Tibial artery (tissue), 4 donors: ENCODE data around the gene MYCBP.
"Not testable (repeated sequence)": the region's sequence is repeated elsewhere in the genome, so short reads cannot be mapped to it uniquely, and the experiment has no call there.

Experiments
- DNase-seq, 2 donors: peaks; one replicate each; pipeline ENCODE4 v3.0.0-alpha.2; 2019
- H3K27ac ChIP-seq, 2 donors: fragments of 200-600 bp; sonication (generic) in 1 of 2; 1 replicate in 1 of 2; 2 replicates in 1 of 2; pipeline ENCODE4 v1.5.1; 2018 to 2019; ENCODE audit warnings: mild to moderate bottlenecking in 1 of 2
- H3K27me3 ChIP-seq, 2 donors: fragments of 200-600 bp; sonication (generic) in 1 of 2; one replicate each; pipeline versions ENCODE4 v1.5.1 to v1.6.0; 2016 to 2019
- H3K36me3 ChIP-seq, 3 donors: fragments of 200-600 bp; sonication (generic) in 2 of 3; one replicate each; pipeline ENCODE4 v1.5.1; 2016 to 2019; ENCODE audit warnings: mild to moderate bottlenecking in 2 of 3
- H3K4me1 ChIP-seq, 4 donors: fragments of 200-600 bp; sonication (generic) in 2 of 4; 1 replicate in 3 of 4; 2 replicates in 1 of 4; pipeline ENCODE4 v1.5.1; 2016 to 2019
- H3K4me3 ChIP-seq, 2 donors: fragments of 200-600 bp; sonication (generic) in 1 of 2; 1 replicate in 1 of 2; 2 replicates in 1 of 2; pipeline ENCODE4 v1.5.1; 2018 to 2019; ENCODE audit warnings: mild to moderate bottlenecking in 2 of 2
- H3K9me3 ChIP-seq, 3 donors: fragments of 200-600 bp; sonication (generic) in 1 of 3; one replicate each; pipeline ENCODE4 v1.5.1; 2016 to 2019
- intact Hi-C: fragments of 100-400 bp; cut with DNase I; formaldehyde crosslinking; loops from one replicate; pipeline ENCODE4 v1.15.0; 2023; ENCODE audit warnings: low total_unique reads
- TF ChIP-seq, protein P1 (sequence below), 2 experiments: fragments of 200-600 bp in 1 of 2; fragments of 450-650 bp in 1 of 2; IDR thresholded peaks; one replicate each; pipeline ENCODE4 v1.5.1; 2017 to 2019; ENCODE audit warnings: antibody characterized with exemption in 2 of 2, mild to moderate bottlenecking in 1 of 2, moderate library complexity in 1 of 2

Gene MYCBP

DNA sequence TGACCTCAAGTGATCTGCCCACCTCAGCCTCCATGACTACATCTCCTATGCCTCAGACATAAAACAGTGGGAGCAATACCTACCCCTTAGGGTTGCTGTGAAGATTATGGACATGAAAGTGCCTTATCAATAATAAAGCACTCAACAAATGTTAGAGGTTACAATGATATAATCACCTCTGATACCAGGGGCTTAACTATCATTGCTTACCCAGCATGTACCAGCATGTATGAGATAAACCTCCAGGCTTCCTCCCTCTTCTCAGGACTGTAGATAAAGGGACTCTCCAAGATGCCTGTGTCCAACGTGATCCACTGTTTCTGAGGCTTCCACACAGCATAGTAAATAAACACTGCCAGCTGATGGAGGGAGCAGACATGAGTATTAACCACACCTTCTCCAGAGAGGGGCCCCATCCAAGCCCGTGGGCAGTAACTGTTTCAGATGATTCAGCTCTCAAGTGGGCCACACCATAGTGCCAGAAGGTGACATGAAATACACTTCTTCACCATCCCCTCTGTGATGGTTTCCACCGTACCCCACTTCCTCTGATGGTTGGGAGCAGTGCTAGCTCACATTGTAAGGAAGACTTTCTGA lies 42.3 kb upstream of the MYCBP start:
- Histone ChIP-seq H3K27ac (no peak overlapping the region), H3K4me1 (no peaks in the 10 kb centered on the region), H3K27me3 (no peaks in the 10 kb centered on the region), H3K4me3 (no peak overlapping the region), H3K9me3 (no peaks in the 10 kb centered on the region), H3K36me3 (peaks cover 0 to 10% (median 0%) of the 10 kb centered on the region in 3 donors)
- intact Hi-C loops = no loop called here
- DNase-seq = no peak
- TF ChIP-seq, protein P1, sequence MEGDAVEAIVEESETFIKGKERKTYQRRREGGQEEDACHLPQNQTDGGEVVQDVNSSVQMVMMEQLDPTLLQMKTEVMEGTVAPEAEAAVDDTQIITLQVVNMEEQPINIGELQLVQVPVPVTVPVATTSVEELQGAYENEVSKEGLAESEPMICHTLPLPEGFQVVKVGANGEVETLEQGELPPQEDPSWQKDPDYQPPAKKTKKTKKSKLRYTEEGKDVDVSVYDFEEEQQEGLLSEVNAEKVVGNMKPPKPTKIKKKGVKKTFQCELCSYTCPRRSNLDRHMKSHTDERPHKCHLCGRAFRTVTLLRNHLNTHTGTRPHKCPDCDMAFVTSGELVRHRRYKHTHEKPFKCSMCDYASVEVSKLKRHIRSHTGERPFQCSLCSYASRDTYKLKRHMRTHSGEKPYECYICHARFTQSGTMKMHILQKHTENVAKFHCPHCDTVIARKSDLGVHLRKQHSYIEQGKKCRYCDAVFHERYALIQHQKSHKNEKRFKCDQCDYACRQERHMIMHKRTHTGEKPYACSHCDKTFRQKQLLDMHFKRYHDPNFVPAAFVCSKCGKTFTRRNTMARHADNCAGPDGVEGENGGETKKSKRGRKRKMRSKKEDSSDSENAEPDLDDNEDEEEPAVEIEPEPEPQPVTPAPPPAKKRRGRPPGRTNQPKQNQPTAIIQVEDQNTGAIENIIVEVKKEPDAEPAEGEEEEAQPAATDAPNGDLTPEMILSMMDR (IDR thresholded peaks at IDR 0.05) = no peak

DNA sequence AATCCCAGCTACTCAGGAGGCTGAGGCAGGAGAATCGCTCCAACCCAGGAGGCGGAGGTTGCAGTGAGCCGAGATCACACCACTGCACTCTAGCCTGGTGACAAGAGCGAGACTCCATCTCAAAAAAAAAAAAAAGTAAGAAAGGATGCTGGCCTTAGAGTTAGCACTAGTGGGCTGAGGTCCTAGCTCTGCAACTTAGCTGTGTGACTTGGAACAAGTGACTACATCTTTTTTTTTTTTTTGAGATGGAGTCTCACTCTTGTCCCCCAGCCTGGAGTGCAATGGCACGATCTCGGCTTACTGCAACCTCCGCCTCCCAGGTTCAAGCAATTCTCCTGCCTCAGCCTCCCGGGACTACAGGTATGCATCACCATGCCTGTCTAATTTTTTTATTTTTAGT lies 41.8 kb upstream of the MYCBP start:
- intact Hi-C loops, H3K27me3 ChIP-seq, H3K9me3 ChIP-seq, H3K36me3 ChIP-seq, DNase-seq, H3K4me3 ChIP-seq, H3K27ac ChIP-seq, H3K4me1 ChIP-seq: not testable (repeated sequence)

DNA sequence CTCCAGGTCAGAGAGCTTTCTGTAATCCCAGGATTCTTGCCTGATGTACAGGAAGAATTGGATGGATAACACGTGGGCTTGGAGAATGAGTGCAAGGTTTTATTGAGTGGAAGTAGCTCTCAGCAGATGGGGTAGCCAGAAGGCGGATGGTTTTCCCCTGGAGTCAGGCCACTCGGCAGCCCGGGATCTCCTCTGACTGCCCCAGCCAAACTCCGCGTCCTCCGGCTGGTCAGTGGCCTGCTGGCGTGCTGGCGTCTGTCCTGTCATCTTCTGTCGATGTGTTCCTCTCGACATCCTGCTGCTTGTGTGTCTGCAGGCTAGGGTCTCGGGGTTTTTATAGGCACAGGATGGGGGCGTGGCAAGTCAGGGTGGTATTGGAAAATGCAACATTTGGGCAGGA lies 35.7 kb upstream of the MYCBP start:
- H3K4me1 ChIP-seq = no peaks in the 10 kb centered on the region
- H3K27ac ChIP-seq = no peak overlapping the region
- peaks cover 0 to 4% (median 0%) of the 10 kb centered on the region in 3 donors for H3K36me3 ChIP-seq
- DNase-seq = no peak
- TF ChIP-seq, protein P1 (IDR thresholded peaks at IDR 0.05) = no peak
- H3K4me3 ChIP-seq = no peak overlapping the region
- H3K9me3 ChIP-seq = peaks cover 0 to 14% (median 6%) of the 10 kb centered on the region in 3 donors
- intact Hi-C loops = no loop called here
- no peaks in the 10 kb centered on the region for H3K27me3 ChIP-seq

DNA sequence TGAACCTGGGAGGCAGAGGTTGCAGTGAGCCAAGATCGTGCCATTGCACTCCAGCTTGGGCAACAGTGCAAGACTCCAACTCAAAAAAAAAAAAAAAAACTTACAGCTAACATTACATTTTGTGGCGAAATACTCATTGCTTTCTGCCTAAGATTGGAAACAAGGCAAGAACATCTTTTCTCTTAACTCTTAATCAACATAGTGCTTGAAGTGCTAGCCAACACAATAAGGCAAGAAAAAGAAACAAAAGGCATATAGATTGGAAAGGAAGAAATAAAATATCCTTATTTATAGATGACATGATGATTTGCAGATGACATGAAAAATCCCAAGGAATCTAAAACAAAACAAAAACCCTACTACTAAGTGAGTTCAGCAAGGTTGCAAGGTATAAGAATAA lies 32.8 kb upstream of the MYCBP start:
- intact Hi-C loops = no loop called here
- TF ChIP-seq, protein P1 (IDR thresholded peaks at IDR 0.05) = no peak
- Histone ChIP-seq H3K36me3 (no peaks in the 10 kb centered on the region), H3K9me3 (peaks cover 0 to 14% (median 6%) of the 10 kb centered on the region in 3 donors), H3K27me3 (no peaks in the 10 kb centered on the region), H3K4me1 (no peaks in the 10 kb centered on the region), H3K4me3 (no peak overlapping the region), H3K27ac (no peak overlapping the region)
- DNase-seq = no peak

DNA sequence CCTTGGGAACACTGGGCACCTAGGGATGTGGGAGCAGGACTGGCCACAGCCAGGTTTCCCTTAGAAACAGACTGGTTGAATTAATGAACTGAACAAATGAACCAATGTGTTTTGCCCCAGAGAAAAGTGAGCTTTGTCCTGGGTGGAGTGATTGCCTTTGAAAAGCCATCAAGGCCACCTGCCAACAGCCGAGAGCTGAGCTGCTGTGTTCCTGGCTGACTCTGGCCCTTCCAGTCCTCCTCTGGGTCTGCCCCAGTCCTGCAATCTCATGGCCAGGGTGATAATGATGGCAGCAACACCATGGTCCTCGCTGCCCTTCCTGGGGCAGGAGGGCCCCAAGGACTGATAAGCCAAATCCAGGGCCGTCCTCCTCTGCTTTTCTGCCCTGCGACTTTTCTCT lies 26.4 kb upstream of the MYCBP start:
- H3K9me3 ChIP-seq = no peaks in the 10 kb centered on the region

DNA sequence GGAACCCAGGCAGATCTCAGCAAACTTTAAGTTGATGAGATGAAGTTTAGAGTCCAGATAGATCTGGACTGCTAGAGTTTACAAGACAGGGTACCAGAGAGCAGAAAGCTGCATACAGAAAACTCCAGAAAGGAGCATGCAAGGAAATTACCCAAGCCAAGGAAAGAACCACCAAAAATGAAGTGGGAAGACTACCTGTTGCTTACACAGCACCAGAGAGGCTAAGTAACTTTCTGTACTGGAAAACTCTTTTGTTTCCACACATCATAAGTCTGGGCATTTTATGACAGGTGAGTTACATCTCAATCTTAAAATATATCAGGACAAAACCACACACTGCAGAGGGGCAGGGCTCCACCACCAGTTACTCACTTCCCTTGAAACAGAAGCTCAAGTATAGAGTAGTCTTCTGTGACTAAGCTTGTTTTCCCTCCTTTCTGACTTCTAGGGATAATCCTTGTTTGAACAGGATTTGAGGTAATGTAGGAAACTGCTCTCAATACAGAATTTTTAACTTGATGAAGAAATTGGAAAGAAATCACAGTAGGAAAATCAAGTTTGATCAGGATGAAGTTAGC lies 25.6 kb upstream of the MYCBP start:
- no peak for DNase-seq
- Histone ChIP-seq H3K27me3 (no peaks in the 10 kb centered on the region), H3K36me3 (no peaks in the 10 kb centered on the region), H3K4me3 (no peak overlapping the region), H3K9me3 (no peaks in the 10 kb centered on the region), H3K4me1 (no peaks in the 10 kb centered on the region), H3K27ac (no peak overlapping the region)
- TF ChIP-seq, protein P1 (IDR thresholded peaks at IDR 0.05) = no peak
- intact Hi-C loops = no loop called here

More for the DNA sequence above, 26.4 kb upstream of the MYCBP start:
- Histone ChIP-seq H3K27me3 (no peaks in the 10 kb centered on the region), H3K4me1 (no peaks in the 10 kb centered on the region), H3K27ac (no peak overlapping the region), H3K36me3 (no peaks in the 10 kb centered on the region), H3K4me3 (no peak overlapping the region)
- TF ChIP-seq, protein P1 (IDR thresholded peaks at IDR 0.05) = no peak
- no peak for DNase-seq
- intact Hi-C loops = no loop called here
